Astrocyte (in vitro differentiated cells and primary cell): ENCODE measurements around the gene GPA33. TPM values are rescaled to one million over a fixed set of nuclear protein-coding genes. Genes with fewer than 3 reads are reported as not detected.
A peak's percentile ranks its signal among the peaks of the same experiment; 100 is the strongest.

Experiments
- DNase-seq: peaks from one replicate; pipeline ENCODE4 v3.0.0-alpha.2; 2010; ENCODE audit warnings: low read depth
- FAIRE-seq: peaks from 2 replicates; lab custom pipeline; 2011; peaks lifted over from hg19 to GRCh38; lab: Jason Lieb, UNC
- H2AFZ ChIP-seq: 2 replicates; pipeline ENCODE4 v1.6.0; 2012; ENCODE audit warnings: low read depth, low read length, inconsistent platforms
- H3K27ac ChIP-seq: 2 replicates; pipeline ENCODE4 v1.5.1; 2011; ENCODE audit warnings: low read depth, low read length, inconsistent platforms
- H3K27me3 ChIP-seq: 2 replicates; pipeline ENCODE4 v1.6.0; 2011; ENCODE audit warnings: low read length, inconsistent platforms; ENCODE audit not compliant: insufficient read depth
- H3K36me3 ChIP-seq: 2 replicates; pipeline ENCODE4 v1.5.1; 2011; ENCODE audit warnings: low read length, inconsistent platforms; ENCODE audit not compliant: insufficient read depth
- H3K4me1 ChIP-seq: 2 replicates; pipeline ENCODE4 v1.5.1; 2011; ENCODE audit warnings: low read length, inconsistent platforms; ENCODE audit not compliant: insufficient read depth
- H3K4me2 ChIP-seq: 2 replicates; pipeline ENCODE4 v1.6.0; 2012; ENCODE audit warnings: low read length, inconsistent platforms
- H3K4me3 ChIP-seq: 2 replicates; pipeline ENCODE4 v1.5.1; 2011; ENCODE audit warnings: low read depth, mild to moderate bottlenecking, low read length, inconsistent platforms; ENCODE audit not compliant: insufficient read depth
- H3K79me2 ChIP-seq: 2 replicates; pipeline ENCODE4 v1.6.0; 2012; ENCODE audit warnings: mild to moderate bottlenecking, low read length, inconsistent platforms; ENCODE audit not compliant: insufficient read depth
- H3K9ac ChIP-seq: 2 replicates; pipeline ENCODE4 v1.6.0; 2012; ENCODE audit warnings: mild to moderate bottlenecking, low read length, inconsistent platforms
- H3K9me3 ChIP-seq: 2 replicates; pipeline ENCODE4 v1.5.1; 2012; ENCODE audit warnings: low read depth, mild to moderate bottlenecking, low read length, inconsistent platforms; ENCODE audit not compliant: insufficient read depth
- H4K20me1 ChIP-seq: 2 replicates; pipeline ENCODE4 v1.6.0; 2012; ENCODE audit warnings: low read length, inconsistent platforms; ENCODE audit not compliant: insufficient read depth
- H3K27ac Mint-ChIP-seq: one replicate; pipeline ENCODE4 v1.8.0; 2021; ENCODE audit warnings: mild to moderate bottlenecking, mixed read lengths; ENCODE audit not compliant: unreplicated experiment
- H3K27me3 Mint-ChIP-seq: one replicate; pipeline ENCODE4 v1.8.0; 2021; ENCODE audit warnings: low read depth, mixed read lengths; ENCODE audit not compliant: unreplicated experiment
- H3K36me3 Mint-ChIP-seq: one replicate; pipeline ENCODE4 v1.8.0; 2021; ENCODE audit warnings: low read depth, mixed read lengths; ENCODE audit not compliant: unreplicated experiment
- H3K4me1 Mint-ChIP-seq: one replicate; pipeline ENCODE4 v1.8.0; 2021; ENCODE audit warnings: low read depth, mixed read lengths; ENCODE audit not compliant: unreplicated experiment
- H3K4me3 Mint-ChIP-seq: one replicate; pipeline ENCODE4 v1.8.0; 2021; ENCODE audit warnings: mild to moderate bottlenecking, moderate library complexity, mixed read lengths; ENCODE audit not compliant: unreplicated experiment
- H3K9me3 Mint-ChIP-seq: one replicate; pipeline ENCODE4 v1.8.0; 2021; ENCODE audit warnings: mild to moderate bottlenecking, mixed read lengths; ENCODE audit not compliant: unreplicated experiment
- EZH2 ChIP-seq: IDR thresholded peaks from 2 replicates; pipeline ENCODE4 v1.6.1; 2012; ENCODE audit warnings: mild to moderate bottlenecking, low read length, inconsistent platforms; ENCODE audit not compliant: insufficient read depth
- total RNA-seq: library from RNA; stranded (reverse); gene quantifications from 2 replicates; pipeline ENCODE4 v1.2.1, GENCODE V29; 2021
- TF ChIP-seq, protein P1 (sequence below): IDR thresholded peaks from 2 replicates; pipeline ENCODE4 v1.5.1; 2011; ENCODE audit warnings: low read depth, mild to moderate bottlenecking, inconsistent platforms, low read length, moderate library complexity; ENCODE audit not compliant: insufficient read depth

Gene GPA33
- total RNA-seq, 1 donor from 2014 or later, result 1.2 TPM

DNA sequence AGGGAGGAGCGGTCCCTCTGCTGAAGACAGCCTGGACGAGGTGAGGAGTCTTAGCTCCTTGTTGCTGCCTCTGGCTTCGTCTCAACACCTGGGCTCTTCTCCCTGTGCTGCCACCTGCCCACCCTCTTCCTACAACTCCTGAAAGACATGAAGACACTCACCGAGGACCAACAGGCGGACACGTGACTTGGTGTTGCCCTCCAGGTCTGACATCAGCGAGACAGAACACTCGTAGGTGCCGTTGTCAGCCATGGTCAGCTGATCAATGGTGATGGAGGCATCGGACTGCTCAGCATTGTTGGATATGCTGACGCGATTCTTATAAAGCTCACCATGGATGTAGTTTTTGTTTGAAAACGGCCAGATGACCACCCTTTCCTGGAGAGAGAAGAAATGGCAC lies 21.4 kb downstream of the GPA33 start:
- Histone ChIP-seq H3K27me3 (peaks cover 10% of the 10 kb centered on the region), H3K9ac (no peak overlapping the region), H3K4me2 (no peak overlapping the region), H2AFZ (no peak overlapping the region), H3K79me2 (no peaks in the 10 kb centered on the region), H3K9me3 (no peaks in the 10 kb centered on the region), H3K4me1 (no peaks in the 10 kb centered on the region), H3K36me3 (no peaks in the 10 kb centered on the region), H3K4me3 (no peak overlapping the region), H4K20me1 (no peaks in the 10 kb centered on the region), H3K27ac (no peak overlapping the region)
- peaks cover 21% of the 10 kb centered on the region for H3K27me3 Mint-ChIP-seq
- no peak overlapping the region for H3K27ac Mint-ChIP-seq
- H3K36me3 Mint-ChIP-seq, result no peaks in the 10 kb centered on the region
- TF ChIP-seq, protein P1, sequence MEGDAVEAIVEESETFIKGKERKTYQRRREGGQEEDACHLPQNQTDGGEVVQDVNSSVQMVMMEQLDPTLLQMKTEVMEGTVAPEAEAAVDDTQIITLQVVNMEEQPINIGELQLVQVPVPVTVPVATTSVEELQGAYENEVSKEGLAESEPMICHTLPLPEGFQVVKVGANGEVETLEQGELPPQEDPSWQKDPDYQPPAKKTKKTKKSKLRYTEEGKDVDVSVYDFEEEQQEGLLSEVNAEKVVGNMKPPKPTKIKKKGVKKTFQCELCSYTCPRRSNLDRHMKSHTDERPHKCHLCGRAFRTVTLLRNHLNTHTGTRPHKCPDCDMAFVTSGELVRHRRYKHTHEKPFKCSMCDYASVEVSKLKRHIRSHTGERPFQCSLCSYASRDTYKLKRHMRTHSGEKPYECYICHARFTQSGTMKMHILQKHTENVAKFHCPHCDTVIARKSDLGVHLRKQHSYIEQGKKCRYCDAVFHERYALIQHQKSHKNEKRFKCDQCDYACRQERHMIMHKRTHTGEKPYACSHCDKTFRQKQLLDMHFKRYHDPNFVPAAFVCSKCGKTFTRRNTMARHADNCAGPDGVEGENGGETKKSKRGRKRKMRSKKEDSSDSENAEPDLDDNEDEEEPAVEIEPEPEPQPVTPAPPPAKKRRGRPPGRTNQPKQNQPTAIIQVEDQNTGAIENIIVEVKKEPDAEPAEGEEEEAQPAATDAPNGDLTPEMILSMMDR, result no peak
- TF ChIP-seq EZH2, result no peak
- H3K4me1 Mint-ChIP-seq, result no peaks in the 10 kb centered on the region
- DNase-seq (no peak), FAIRE-seq (no peak)
- H3K4me3 Mint-ChIP-seq, result no peak overlapping the region
- no peaks in the 10 kb centered on the region for H3K9me3 Mint-ChIP-seq

DNA sequence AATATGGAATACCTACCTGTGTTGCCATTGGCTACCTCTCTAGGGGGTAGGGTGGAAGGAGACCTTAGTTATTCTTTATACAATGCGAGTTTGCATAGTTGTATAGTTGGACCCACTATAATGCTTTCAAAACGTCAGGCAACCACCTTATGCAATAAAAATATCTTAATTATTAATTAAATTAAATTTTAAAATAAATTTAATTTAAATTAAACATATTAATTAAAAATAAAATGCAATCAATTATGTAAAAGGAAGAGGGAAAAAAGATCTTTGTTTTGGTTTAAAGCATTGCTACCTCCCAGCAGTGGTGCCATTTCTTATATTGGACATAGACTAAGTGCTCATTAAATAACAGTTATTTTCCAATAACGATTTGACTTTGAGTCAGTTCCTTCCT lies 22.3 kb downstream of the GPA33 start:
- H3K4me1 Mint-ChIP-seq, result no peaks in the 10 kb centered on the region
- Histone ChIP-seq H4K20me1 (no peaks in the 10 kb centered on the region), H3K27me3 (peaks cover 10% of the 10 kb centered on the region), H2AFZ (no peak overlapping the region), H3K4me2 (no peak overlapping the region), H3K9me3 (no peaks in the 10 kb centered on the region), H3K36me3 (no peaks in the 10 kb centered on the region), H3K79me2 (no peaks in the 10 kb centered on the region), H3K4me1 (no peaks in the 10 kb centered on the region), H3K9ac (no peak overlapping the region), H3K27ac (no peak overlapping the region), H3K4me3 (no peak overlapping the region)
- TF ChIP-seq, protein P1, result no peak
- TF ChIP-seq EZH2, result no peak
- no peaks in the 10 kb centered on the region for H3K9me3 Mint-ChIP-seq
- DNase-seq, result no peak
- H3K27ac Mint-ChIP-seq, result no peak overlapping the region
- no peak for FAIRE-seq
- no peak overlapping the region for H3K4me3 Mint-ChIP-seq
- no peaks in the 10 kb centered on the region for H3K36me3 Mint-ChIP-seq
- H3K27me3 Mint-ChIP-seq, result peaks cover 21% of the 10 kb centered on the region

DNA sequence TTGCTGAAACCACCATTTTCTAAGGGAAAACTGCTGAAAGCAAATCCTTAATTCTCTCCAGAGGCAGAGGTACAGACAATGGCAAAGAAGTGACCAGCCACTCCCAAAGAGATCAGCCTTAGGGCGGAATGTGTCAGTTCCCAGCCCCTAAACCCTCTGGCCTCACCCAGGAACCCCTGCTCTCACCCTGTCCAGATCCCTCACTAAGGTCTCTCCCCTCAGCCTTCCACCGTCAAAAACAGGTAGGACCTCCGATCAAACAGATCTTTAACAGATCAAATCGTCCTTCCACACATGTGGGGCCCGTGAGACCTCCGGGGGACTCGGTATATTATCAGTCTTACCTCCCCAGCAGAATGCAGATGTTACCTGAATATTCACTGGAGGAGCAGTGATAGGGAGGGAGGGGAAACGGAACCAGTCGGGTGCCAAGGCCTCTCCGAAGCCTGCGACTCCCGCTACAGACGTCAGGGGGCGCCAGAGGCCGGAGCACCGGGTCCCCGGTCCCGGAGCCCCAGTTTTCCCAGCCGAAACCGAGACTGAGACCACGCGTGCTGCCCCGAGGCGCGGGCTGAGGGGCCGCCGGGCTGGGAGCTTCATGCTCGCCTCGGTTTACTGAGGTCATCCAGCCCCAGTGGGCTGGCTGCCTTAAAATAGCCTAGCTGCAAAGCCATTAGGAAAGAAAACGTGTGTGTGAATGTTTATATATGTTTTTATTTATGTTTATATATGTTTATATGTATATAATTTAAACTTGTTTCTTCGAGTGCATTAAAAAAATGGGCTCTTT lies 23.6 kb downstream of the GPA33 start:
- H3K27ac Mint-ChIP-seq, result no peak overlapping the region
- Histone ChIP-seq H3K79me2 (no peaks in the 10 kb centered on the region), H2AFZ (peak overlapping the region; percentile 47), H3K9ac (no peak overlapping the region), H4K20me1 (no peaks in the 10 kb centered on the region), H3K27ac (no peak overlapping the region), H3K4me3 (peak overlapping the region; percentile 37), H3K4me1 (no peaks in the 10 kb centered on the region), H3K27me3 (peaks cover 10% of the 10 kb centered on the region), H3K4me2 (peak overlapping the region; percentile 78), H3K9me3 (no peaks in the 10 kb centered on the region), H3K36me3 (no peaks in the 10 kb centered on the region)
- no peaks in the 10 kb centered on the region for H3K4me1 Mint-ChIP-seq
- H3K36me3 Mint-ChIP-seq, result no peaks in the 10 kb centered on the region
- no peaks in the 10 kb centered on the region for H3K9me3 Mint-ChIP-seq
- TF ChIP-seq, protein P1, result peak; percentile 75
- TF ChIP-seq EZH2, result no peak
- no peak for DNase-seq
- no peak for FAIRE-seq
- peaks cover 21% of the 10 kb centered on the region for H3K27me3 Mint-ChIP-seq
- no peak overlapping the region for H3K4me3 Mint-ChIP-seq
